Heart left ventricle (tissue), 13 donors: ENCODE data around the gene LIMS2.

Source experiments
- POLR2A ChIP-seq, 2 donors: fragments of 450-650 bp; IDR thresholded peaks; one replicate each; pipeline ENCODE4 v1.6.1; 2017; ENCODE audit warnings: antibody characterized with exemption in 2 of 2, mild to moderate bottlenecking in 2 of 2, moderate library complexity in 2 of 2
- TF ChIP-seq, protein P1 (sequence below), 12 donors: fragments of 200-600 bp; sonication (generic) in 4 of 12; IDR thresholded peaks; one replicate each; pipeline versions ENCODE4 v1.5.0 to v1.8.0; 2018 to 2022; ENCODE audit warnings: antibody characterized with exemption in 12 of 12, mild to moderate bottlenecking in 5 of 12
- donor health status: ischemic (EF 13 %, LVEDD 7.1; RV severe dilation, severe dysfunction).
- donor health status: DM: no; HTN: yes; CAD: no.
- donor health status: DM: no; HTN: no; CAD: no.
- donor health status: ischemic (EF 25% LVEDD 6.9; RV normal size, moderate dysfunction).
- donor health status: ischemic (EF 25% LVEDD 5.7; RV mildly dilated, moderate dysfunction).
- donor health status: ischemic (EF 35%, LVEDD 5.7; RV mildly dilated, moderate dysfunction).
- donor health status: nonischemic (EF 11% LVEDD 7.7; RV severe dilation, severe dysfunction).
- donor health status: DM: yes; HTN: yes; CAD: no.
- donor health status: PGD.
- donor health status: ischemic (EF 29% LVEDD 5.4; RV normal size, mild dysfunction).
- donor health status: nonischemic (EF 23%, LVEDD 6.1; RV moderate dilation, normal function).

DNA sequence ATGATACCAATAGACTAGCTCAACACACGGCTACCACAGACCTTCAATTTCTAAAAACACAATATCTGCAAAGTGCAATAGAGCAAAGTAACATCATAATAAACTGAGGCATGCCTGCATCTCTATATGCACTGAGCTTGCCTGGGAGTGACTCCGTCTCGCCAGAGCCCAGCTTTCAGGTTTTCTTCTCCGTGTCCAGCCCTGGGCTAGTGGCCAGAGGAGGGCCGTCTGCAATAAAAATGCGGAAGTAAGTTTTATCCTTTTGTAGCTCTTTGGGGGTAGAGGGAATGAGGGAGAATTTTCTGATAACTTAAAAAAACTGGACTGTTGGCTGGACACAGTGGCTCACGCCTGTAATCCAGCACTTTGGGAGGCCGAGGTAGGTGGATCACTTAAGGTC is 70.3 kb downstream of the LIMS2 start:
- TF ChIP-seq, protein P1, sequence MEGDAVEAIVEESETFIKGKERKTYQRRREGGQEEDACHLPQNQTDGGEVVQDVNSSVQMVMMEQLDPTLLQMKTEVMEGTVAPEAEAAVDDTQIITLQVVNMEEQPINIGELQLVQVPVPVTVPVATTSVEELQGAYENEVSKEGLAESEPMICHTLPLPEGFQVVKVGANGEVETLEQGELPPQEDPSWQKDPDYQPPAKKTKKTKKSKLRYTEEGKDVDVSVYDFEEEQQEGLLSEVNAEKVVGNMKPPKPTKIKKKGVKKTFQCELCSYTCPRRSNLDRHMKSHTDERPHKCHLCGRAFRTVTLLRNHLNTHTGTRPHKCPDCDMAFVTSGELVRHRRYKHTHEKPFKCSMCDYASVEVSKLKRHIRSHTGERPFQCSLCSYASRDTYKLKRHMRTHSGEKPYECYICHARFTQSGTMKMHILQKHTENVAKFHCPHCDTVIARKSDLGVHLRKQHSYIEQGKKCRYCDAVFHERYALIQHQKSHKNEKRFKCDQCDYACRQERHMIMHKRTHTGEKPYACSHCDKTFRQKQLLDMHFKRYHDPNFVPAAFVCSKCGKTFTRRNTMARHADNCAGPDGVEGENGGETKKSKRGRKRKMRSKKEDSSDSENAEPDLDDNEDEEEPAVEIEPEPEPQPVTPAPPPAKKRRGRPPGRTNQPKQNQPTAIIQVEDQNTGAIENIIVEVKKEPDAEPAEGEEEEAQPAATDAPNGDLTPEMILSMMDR (IDR thresholded peaks at IDR 0.05) = no peak
- TF ChIP-seq POLR2A (IDR thresholded peaks at IDR 0.05) = no peak
